A673 (cell line): ENCODE measurements around the gene SMARCC2.

Experiments used
- EZH2 ChIP-seq: fragments of 200-600 bp; sonication (generic); IDR thresholded peaks from 2 replicates; pipeline ENCODE4 v1.6.1; 2017; ENCODE audit warnings: borderline replicate concordance, low read depth, mild to moderate bottlenecking, mixed read lengths, antibody characterized with exemption, low read length; ENCODE audit not compliant: poor library complexity, severe bottlenecking
- TF ChIP-seq, protein P1 (sequence below): fragments of 300-800, 200-600 bp; sonication (generic); conservative IDR thresholded peaks from 2 replicates; pipeline ENCODE4 v1.5.1; 2017; ENCODE audit warnings: low read depth, mild to moderate bottlenecking, antibody characterized with exemption, low read length, moderate library complexity, mixed read lengths

DNA sequence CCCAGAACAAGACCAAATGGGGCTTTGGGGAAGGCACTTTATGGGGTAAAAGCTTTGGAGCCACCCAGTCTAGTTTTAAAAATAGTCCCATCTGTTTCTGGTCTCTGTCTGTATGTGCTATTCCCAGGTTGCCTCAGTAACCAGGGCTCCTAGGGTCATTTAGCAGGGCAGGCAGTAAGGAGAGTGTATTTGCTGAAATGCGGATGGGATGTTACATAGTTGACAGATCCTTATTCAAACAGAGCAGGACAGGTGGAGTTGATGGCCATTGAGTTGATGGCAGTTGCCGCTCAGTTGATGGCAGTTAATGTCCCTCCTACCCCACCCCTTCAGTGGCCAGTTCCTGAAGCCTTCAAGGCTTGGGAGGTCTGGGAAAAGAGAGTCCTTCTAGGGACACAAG, 66.6 kb downstream of the SMARCC2 start:
- TF ChIP-seq, protein P1, sequence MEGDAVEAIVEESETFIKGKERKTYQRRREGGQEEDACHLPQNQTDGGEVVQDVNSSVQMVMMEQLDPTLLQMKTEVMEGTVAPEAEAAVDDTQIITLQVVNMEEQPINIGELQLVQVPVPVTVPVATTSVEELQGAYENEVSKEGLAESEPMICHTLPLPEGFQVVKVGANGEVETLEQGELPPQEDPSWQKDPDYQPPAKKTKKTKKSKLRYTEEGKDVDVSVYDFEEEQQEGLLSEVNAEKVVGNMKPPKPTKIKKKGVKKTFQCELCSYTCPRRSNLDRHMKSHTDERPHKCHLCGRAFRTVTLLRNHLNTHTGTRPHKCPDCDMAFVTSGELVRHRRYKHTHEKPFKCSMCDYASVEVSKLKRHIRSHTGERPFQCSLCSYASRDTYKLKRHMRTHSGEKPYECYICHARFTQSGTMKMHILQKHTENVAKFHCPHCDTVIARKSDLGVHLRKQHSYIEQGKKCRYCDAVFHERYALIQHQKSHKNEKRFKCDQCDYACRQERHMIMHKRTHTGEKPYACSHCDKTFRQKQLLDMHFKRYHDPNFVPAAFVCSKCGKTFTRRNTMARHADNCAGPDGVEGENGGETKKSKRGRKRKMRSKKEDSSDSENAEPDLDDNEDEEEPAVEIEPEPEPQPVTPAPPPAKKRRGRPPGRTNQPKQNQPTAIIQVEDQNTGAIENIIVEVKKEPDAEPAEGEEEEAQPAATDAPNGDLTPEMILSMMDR = no peak
- no peak for TF ChIP-seq EZH2
